BE2C (cell line): ENCODE results near the gene LAMC2.

Experiments
- DNase-seq: peaks from one replicate; pipeline ENCODE4 v3.0.0-alpha.2; 2020
- H3K27me3 ChIP-seq: fragments of 250-450 bp; sonication (Bioruptor Pico); 2 replicates; pipeline ENCODE4 v1.5.1; 2020; ENCODE audit warnings: mild to moderate bottlenecking
- H3K36me3 ChIP-seq: fragments of 250-450 bp; sonication (Bioruptor Pico); 2 replicates; pipeline ENCODE4 v1.5.1; 2020; ENCODE audit warnings: mild to moderate bottlenecking
- H3K4me1 ChIP-seq: fragments of 250-450 bp; sonication (Bioruptor Pico); 2 replicates; pipeline ENCODE4 v1.5.1; 2020
- H3K4me3 ChIP-seq: 2 replicates; pipeline ENCODE4 v1.5.1; 2011; ENCODE audit warnings: low read depth, low read length
- H3K9me3 ChIP-seq: fragments of 250-450 bp; sonication (Bioruptor Pico); 2 replicates; pipeline ENCODE4 v1.5.1; 2020
- TF ChIP-seq, protein P1 (sequence below): IDR thresholded peaks from 2 replicates; pipeline ENCODE4 v1.5.1; 2012; ENCODE audit warnings: mild to moderate bottlenecking, low read depth, low read length

LAMC2 gene

GRCh38 chr1:183291216-183291762, 105.2 kb downstream of the LAMC2 start:
- H3K27me3 ChIP-seq, result no peaks in the 10 kb centered on the region
- H3K4me1 ChIP-seq, result peaks cover 11% of the 10 kb centered on the region
- H3K36me3 ChIP-seq, result peaks cover 5% of the 10 kb centered on the region; the same call in 1 of the 2 replicates
- TF ChIP-seq, protein P1, sequence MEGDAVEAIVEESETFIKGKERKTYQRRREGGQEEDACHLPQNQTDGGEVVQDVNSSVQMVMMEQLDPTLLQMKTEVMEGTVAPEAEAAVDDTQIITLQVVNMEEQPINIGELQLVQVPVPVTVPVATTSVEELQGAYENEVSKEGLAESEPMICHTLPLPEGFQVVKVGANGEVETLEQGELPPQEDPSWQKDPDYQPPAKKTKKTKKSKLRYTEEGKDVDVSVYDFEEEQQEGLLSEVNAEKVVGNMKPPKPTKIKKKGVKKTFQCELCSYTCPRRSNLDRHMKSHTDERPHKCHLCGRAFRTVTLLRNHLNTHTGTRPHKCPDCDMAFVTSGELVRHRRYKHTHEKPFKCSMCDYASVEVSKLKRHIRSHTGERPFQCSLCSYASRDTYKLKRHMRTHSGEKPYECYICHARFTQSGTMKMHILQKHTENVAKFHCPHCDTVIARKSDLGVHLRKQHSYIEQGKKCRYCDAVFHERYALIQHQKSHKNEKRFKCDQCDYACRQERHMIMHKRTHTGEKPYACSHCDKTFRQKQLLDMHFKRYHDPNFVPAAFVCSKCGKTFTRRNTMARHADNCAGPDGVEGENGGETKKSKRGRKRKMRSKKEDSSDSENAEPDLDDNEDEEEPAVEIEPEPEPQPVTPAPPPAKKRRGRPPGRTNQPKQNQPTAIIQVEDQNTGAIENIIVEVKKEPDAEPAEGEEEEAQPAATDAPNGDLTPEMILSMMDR, result no peak
- DNase-seq, result no peak
- H3K4me3 ChIP-seq, result no peak overlapping the region
- no peaks in the 10 kb centered on the region; the same call in 1 of the 2 replicates for H3K9me3 ChIP-seq

GRCh38 chr1:183291802-183292514, 105.9 kb downstream of the LAMC2 start:
- TF ChIP-seq, protein P1, result no peak
- Histone ChIP-seq H3K9me3 (no peaks in the 10 kb centered on the region; the same call in 1 of the 2 replicates), H3K4me3 (no peak overlapping the region), H3K27me3 (no peaks in the 10 kb centered on the region), H3K36me3 (peaks cover 5% of the 10 kb centered on the region; the same call in 1 of the 2 replicates), H3K4me1 (peaks cover 9% of the 10 kb centered on the region)
- DNase-seq, result no peak

GRCh38 chr1:183293241-183293640, 107.2 kb downstream of the LAMC2 start:
- TF ChIP-seq, protein P1, result no peak
- Histone ChIP-seq H3K4me1 (peaks cover 3% of the 10 kb centered on the region; the same call in 1 of the 2 replicates), H3K27me3 (no peaks in the 10 kb centered on the region), H3K36me3 (peaks cover 5% of the 10 kb centered on the region; the same call in 1 of the 2 replicates), H3K4me3 (no peak overlapping the region), H3K9me3 (no peaks in the 10 kb centered on the region; the same call in 1 of the 2 replicates)
- DNase-seq, result no peak

GRCh38 chr1:183293876-183294275, 107.8 kb downstream of the LAMC2 start:
- H3K4me1 ChIP-seq, result peaks cover 3% of the 10 kb centered on the region; the same call in 1 of the 2 replicates
- H3K36me3 ChIP-seq, result peaks cover 1% of the 10 kb centered on the region; the same call in 1 of the 2 replicates
- H3K9me3 ChIP-seq, result no peaks in the 10 kb centered on the region
- no peak overlapping the region for H3K4me3 ChIP-seq
- TF ChIP-seq, protein P1, result no peak
- no peaks in the 10 kb centered on the region for H3K27me3 ChIP-seq
- no peak for DNase-seq
